ENCODE measurements around the gene PDZRN3. TPM values are rescaled to one million over a fixed set of nuclear protein-coding genes. Genes with fewer than 3 reads are reported as not detected.

PDZRN3 gene
- total and polyA plus RNA-seq, 2 experiments from 2014 or later = 7.5 to 14.0 TPM

- TF ChIP-seq ZNF462 (CRISPR knock-in tag; IDR thresholded peaks at IDR 0.05) (no peak), ZNF114 (CRISPR knock-in tag; IDR thresholded peaks at IDR 0.05) (no peak), ETS1 (IDR thresholded peaks at IDR 0.05) (no peak), POLR2AphosphoS5 (IDR thresholded peaks at IDR 0.05; ENCODE audit: low read depth) (no peak), STAT1 (IDR thresholded peaks at IDR 0.05; ENCODE audit: unreplicated experiment) (no peak), NANOG (IDR thresholded peaks at IDR 0.05; ENCODE audit: borderline replicate concordance) (no peak), JUNB (IDR thresholded peaks at IDR 0.05; ENCODE audit: unreplicated experiment) (no peak), CTCF (conservative IDR thresholded peaks at IDR 0.05; ENCODE audit: low read depth in 2 of 2) (no peak), ZNF331 (CRISPR knock-in tag; IDR thresholded peaks at IDR 0.05; ENCODE audit: low read depth) (no peak)
These were observed 25.1 kb downstream of the PDZRN3 start (continued) for GRCh38 chr3:73599605-73600004.
